ENCODE data around the gene FOXO6. TPM values are rescaled to one million over a fixed set of nuclear protein-coding genes. Genes with fewer than 3 reads are reported as not detected.

Gene FOXO6
- total and polyA plus RNA-seq, 2 experiments from 2014 or later, result 0.68 to 4.2 TPM

GRCh38 chr1:41378999-41379737 is 17.9 kb downstream of the FOXO6 start (continued):
- TF ChIP-seq ZNF331 (CRISPR knock-in tag; IDR thresholded peaks at IDR 0.05; ENCODE audit: low read depth) (no peak), ZNF114 (CRISPR knock-in tag; IDR thresholded peaks at IDR 0.05) (no peak), NANOG (IDR thresholded peaks at IDR 0.05; ENCODE audit: borderline replicate concordance) (no peak), EZH2 (IDR thresholded peaks at IDR 0.05; ENCODE audit: low read depth, unreplicated experiment) (no peak), EZH2phosphoT487 (IDR thresholded peaks at IDR 0.05; ENCODE audit: unreplicated experiment) (no peak)
- TF ChIP-seq, protein P1, sequence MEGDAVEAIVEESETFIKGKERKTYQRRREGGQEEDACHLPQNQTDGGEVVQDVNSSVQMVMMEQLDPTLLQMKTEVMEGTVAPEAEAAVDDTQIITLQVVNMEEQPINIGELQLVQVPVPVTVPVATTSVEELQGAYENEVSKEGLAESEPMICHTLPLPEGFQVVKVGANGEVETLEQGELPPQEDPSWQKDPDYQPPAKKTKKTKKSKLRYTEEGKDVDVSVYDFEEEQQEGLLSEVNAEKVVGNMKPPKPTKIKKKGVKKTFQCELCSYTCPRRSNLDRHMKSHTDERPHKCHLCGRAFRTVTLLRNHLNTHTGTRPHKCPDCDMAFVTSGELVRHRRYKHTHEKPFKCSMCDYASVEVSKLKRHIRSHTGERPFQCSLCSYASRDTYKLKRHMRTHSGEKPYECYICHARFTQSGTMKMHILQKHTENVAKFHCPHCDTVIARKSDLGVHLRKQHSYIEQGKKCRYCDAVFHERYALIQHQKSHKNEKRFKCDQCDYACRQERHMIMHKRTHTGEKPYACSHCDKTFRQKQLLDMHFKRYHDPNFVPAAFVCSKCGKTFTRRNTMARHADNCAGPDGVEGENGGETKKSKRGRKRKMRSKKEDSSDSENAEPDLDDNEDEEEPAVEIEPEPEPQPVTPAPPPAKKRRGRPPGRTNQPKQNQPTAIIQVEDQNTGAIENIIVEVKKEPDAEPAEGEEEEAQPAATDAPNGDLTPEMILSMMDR (conservative IDR thresholded peaks at IDR 0.05; ENCODE audit: low read depth in 2 of 2), result no peak

GRCh38 chr1:41379738-41380130 is 18.5 kb downstream of the FOXO6 start:
- H3K4me1 Mint-ChIP-seq, result peaks cover 37% of the 10 kb centered on the region
- DNase-seq (ENCODE audit: low spot score) (no peak), ATAC-seq (no peak)
- Histone ChIP-seq H2AFZ (no peak overlapping the region), H3K27ac (ENCODE audit: low read depth) (no peak overlapping the region), H3K79me2 (replicated peaks; ENCODE audit: insufficient read depth) (no peaks in the 10 kb centered on the region), H3K9me2 (ENCODE audit: insufficient read depth) (no peaks in the 10 kb centered on the region), H4K20me1 (replicated peaks; ENCODE audit: insufficient read depth) (no peaks in the 10 kb centered on the region), H3K4me3 (no peak overlapping the region), H3K4me2 (no peak overlapping the region), H3K27me3 (ENCODE audit: insufficient read depth) (peaks cover 48% of the 10 kb centered on the region), H3K4me1 (ENCODE audit: insufficient read depth) (peaks cover 22% of the 10 kb centered on the region; the same call in 1 of the 2 replicates), H3K36me3 (ENCODE audit: insufficient read depth) (no peaks in the 10 kb centered on the region), H3F3A (replicated peaks; ENCODE audit: low read depth) (0 out of 2 replicates have a peak, but pooled peaks cover 3% of the 10 kb centered on the region)
- no peaks in the 10 kb centered on the region for H3K9me3 Mint-ChIP-seq
- peaks cover 34% of the 10 kb centered on the region for H3K27me3 Mint-ChIP-seq (ENCODE audit: insufficient read depth, low read depth, poor library complexity)
- no peak overlapping the region; the same call in 2 of the 3 replicates for H3K4me3 Mint-ChIP-seq
- no peak overlapping the region for H3K27ac Mint-ChIP-seq
- H3K36me3 Mint-ChIP-seq (ENCODE audit: low read depth), result no peaks in the 10 kb centered on the region
- TF ChIP-seq, protein P1 (conservative IDR thresholded peaks at IDR 0.05; ENCODE audit: low read depth in 2 of 2), result no peak
- TF ChIP-seq STAT1 (IDR thresholded peaks at IDR 0.05; ENCODE audit: unreplicated experiment) (no peak), CREB1 (CRISPR knock-in tag; IDR thresholded peaks at IDR 0.05; ENCODE audit: low read depth) (no peak)

DNA sequence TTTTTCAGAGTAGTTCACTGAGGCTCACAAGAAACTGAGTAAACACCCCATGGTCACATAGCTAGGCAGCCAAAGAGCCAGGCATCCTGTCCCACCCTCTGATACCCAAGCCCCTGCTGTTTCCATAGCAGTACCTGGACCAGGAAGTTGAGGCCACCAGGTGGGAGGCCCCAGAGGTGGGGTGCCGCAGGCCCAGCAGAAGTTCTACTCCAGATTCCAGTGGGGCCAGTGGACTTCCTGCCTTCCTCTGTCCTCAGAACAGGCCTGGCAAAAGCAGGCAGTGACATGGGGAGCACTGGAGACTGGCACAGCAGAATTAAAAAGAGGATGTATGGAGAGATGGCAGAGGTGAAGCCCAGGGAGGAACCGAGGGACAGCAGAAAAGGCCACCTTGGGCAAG is 19.0 kb downstream of the FOXO6 start:
- no peaks in the 10 kb centered on the region for H3K36me3 ChIP-seq (ENCODE audit: insufficient read depth)
- H3K4me3 Mint-ChIP-seq, result peak overlapping the region; percentile 46; the same call in 2 of the 3 replicates
- ATAC-seq (no peak), DNase-seq (ENCODE audit: low spot score) (no peak)
- H3F3A ChIP-seq (replicated peaks; ENCODE audit: low read depth), result 0 out of 2 replicates have a peak, but pooled peaks cover 3% of the 10 kb centered on the region
- no peaks in the 10 kb centered on the region for H3K9me3 Mint-ChIP-seq
- H3K27ac ChIP-seq (ENCODE audit: low read depth), result no peak overlapping the region
- no peaks in the 10 kb centered on the region for H3K9me2 ChIP-seq (ENCODE audit: insufficient read depth)
- no peaks in the 10 kb centered on the region for H3K36me3 Mint-ChIP-seq (ENCODE audit: low read depth)
- no peaks in the 10 kb centered on the region for H3K79me2 ChIP-seq (replicated peaks; ENCODE audit: insufficient read depth)
- no peak overlapping the region for H3K4me3 ChIP-seq
- no peak overlapping the region for H3K27ac Mint-ChIP-seq
- H3K4me1 ChIP-seq (ENCODE audit: insufficient read depth), result peaks cover 22% of the 10 kb centered on the region; the same call in 1 of the 2 replicates
- peaks cover 52% of the 10 kb centered on the region for H3K27me3 ChIP-seq (ENCODE audit: insufficient read depth)
- peaks cover 41% of the 10 kb centered on the region for H3K4me1 Mint-ChIP-seq
- H3K4me2 ChIP-seq, result peak overlapping the region; percentile 92
- H4K20me1 ChIP-seq (replicated peaks; ENCODE audit: insufficient read depth), result no peaks in the 10 kb centered on the region
- peaks cover 38% of the 10 kb centered on the region for H3K27me3 Mint-ChIP-seq (ENCODE audit: insufficient read depth, low read depth, poor library complexity)
- H2AFZ ChIP-seq, result no peak overlapping the region
- TF ChIP-seq, protein P1 (conservative IDR thresholded peaks at IDR 0.05; ENCODE audit: low read depth in 2 of 2), result no peak
